Measurements from ENCODE around the gene AOC1. TPM values are rescaled to one million over a fixed set of nuclear protein-coding genes. Genes with fewer than 3 reads are reported as not detected.

AOC1 gene
- total RNA-seq, 2 experiments from 2014 or later = not detected

GRCh38 chr7:150876817-150877526, 24.7 kb downstream of the AOC1 start:
- ChIA-PET POLR2A (interaction anchor here (0.6 to 1.2 kb wide), 3 partner anchors 31 to 435 kb away, joined by 3 to 4 read pairs (median 4); no protein-coding TSS in a partner anchor), CTCF (interaction anchor here (0.6 to 1.0 kb wide), 4 partner anchors 10 to 430 kb away, joined by 3 to 5 read pairs (median 3); partner anchors contain the start of gene GIMAP1)
- Mint-ChIP-seq H3K4me3 (no peak overlapping the region), H3K36me3 (ENCODE audit: low read depth) (no peaks in the 10 kb centered on the region), H3K4me1 (ENCODE audit: low read depth) (peaks cover 24% of the 10 kb centered on the region), H3K27ac (no peak overlapping the region), H3K27me3 (peaks cover under 1% of the 10 kb centered on the region), H3K9me3 (peaks cover 7% of the 10 kb centered on the region)
- ATAC-seq (ENCODE audit: poor library complexity) (peak; percentile 74), DNase-seq (peak; percentile 27 to 81 (median 42))
- Histone ChIP-seq H3K27me3 (ENCODE audit: control insufficient read depth in 1 of 2, insufficient read depth in 2 of 2, low read length in 2 of 2) (no peaks in the 10 kb centered on the region), H3K36me3 (ENCODE audit: insufficient read depth, low read length) (no peaks in the 10 kb centered on the region), H3K4me1 (ENCODE audit: insufficient read depth, low read length) (peaks cover 15% of the 10 kb centered on the region), H3K27ac (ENCODE audit: low read depth in 1 of 2, low read length in 2 of 2) (no peak overlapping the region), H3K9me3 (ENCODE audit: control insufficient read depth in 1 of 2, insufficient read depth in 1 of 2, low read length in 2 of 2) (peaks cover 8 to 25% of the 10 kb centered on the region in 2 experiments), H3K4me3 (ENCODE audit: low read length) (no peak overlapping the region)
- TF ChIP-seq, protein P1, sequence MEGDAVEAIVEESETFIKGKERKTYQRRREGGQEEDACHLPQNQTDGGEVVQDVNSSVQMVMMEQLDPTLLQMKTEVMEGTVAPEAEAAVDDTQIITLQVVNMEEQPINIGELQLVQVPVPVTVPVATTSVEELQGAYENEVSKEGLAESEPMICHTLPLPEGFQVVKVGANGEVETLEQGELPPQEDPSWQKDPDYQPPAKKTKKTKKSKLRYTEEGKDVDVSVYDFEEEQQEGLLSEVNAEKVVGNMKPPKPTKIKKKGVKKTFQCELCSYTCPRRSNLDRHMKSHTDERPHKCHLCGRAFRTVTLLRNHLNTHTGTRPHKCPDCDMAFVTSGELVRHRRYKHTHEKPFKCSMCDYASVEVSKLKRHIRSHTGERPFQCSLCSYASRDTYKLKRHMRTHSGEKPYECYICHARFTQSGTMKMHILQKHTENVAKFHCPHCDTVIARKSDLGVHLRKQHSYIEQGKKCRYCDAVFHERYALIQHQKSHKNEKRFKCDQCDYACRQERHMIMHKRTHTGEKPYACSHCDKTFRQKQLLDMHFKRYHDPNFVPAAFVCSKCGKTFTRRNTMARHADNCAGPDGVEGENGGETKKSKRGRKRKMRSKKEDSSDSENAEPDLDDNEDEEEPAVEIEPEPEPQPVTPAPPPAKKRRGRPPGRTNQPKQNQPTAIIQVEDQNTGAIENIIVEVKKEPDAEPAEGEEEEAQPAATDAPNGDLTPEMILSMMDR (IDR thresholded peaks at IDR 0.05) = peak; percentile 42
- intact Hi-C loops (cut with DNase I, micrococcal nuclease) = loop anchor here in 1 of 2 experiments (5.0 to 10.0 kb wide), 3 partner anchors 100 to 590 kb away; no protein-coding TSS in a partner anchor

GRCh38 chr7:150877536-150877935, 25.2 kb downstream of the AOC1 start:
- Histone ChIP-seq H3K4me1 (ENCODE audit: insufficient read depth, low read length) (peaks cover 15% of the 10 kb centered on the region), H3K9me3 (ENCODE audit: control insufficient read depth in 1 of 2, insufficient read depth in 1 of 2, low read length in 2 of 2) (peaks cover 8 to 31% of the 10 kb centered on the region in 2 experiments), H3K27me3 (ENCODE audit: control insufficient read depth in 1 of 2, insufficient read depth in 2 of 2, low read length in 2 of 2) (no peaks in the 10 kb centered on the region), H3K36me3 (ENCODE audit: insufficient read depth, low read length) (no peaks in the 10 kb centered on the region), H3K27ac (ENCODE audit: low read depth in 1 of 2, low read length in 2 of 2) (no peak overlapping the region), H3K4me3 (ENCODE audit: low read length) (no peak overlapping the region)
- DNase-seq (no peak), ATAC-seq (ENCODE audit: poor library complexity) (no peak)
- POLR2A ChIA-PET = no interaction called here
- Mint-ChIP-seq H3K4me3 (no peak overlapping the region), H3K36me3 (ENCODE audit: low read depth) (peaks cover 3% of the 10 kb centered on the region), H3K4me1 (ENCODE audit: low read depth) (peaks cover 24% of the 10 kb centered on the region), H3K27ac (peak overlapping the region; percentile 52), H3K27me3 (peaks cover 4% of the 10 kb centered on the region), H3K9me3 (peaks cover 12% of the 10 kb centered on the region)
- TF ChIP-seq, protein P1 (IDR thresholded peaks at IDR 0.05) = no peak
- intact Hi-C loops (cut with DNase I, micrococcal nuclease) = loop anchor here in 1 of 2 experiments (5.0 to 10.0 kb wide), 3 partner anchors 100 to 590 kb away; no protein-coding TSS in a partner anchor
- CTCF ChIA-PET = interaction anchor here (0.6 to 1.0 kb wide), 2 partner anchors 161 to 163 kb away, joined by 3 to 5 read pairs; partner anchors contain the start of gene GIMAP1

GRCh38 chr7:150879345-150879744, 27.0 kb downstream of the AOC1 start:
- H3K27me3 ChIP-seq (ENCODE audit: control insufficient read depth in 1 of 2, insufficient read depth in 2 of 2, low read length in 2 of 2) = no peaks in the 10 kb centered on the region
- TF ChIP-seq, protein P1 (IDR thresholded peaks at IDR 0.05) = no peak
- ATAC-seq (ENCODE audit: poor library complexity) (no peak), DNase-seq (no peak)
- CTCF ChIA-PET = no interaction called here
- peaks cover 24% of the 10 kb centered on the region for H3K4me1 Mint-ChIP-seq (ENCODE audit: low read depth)
- H3K4me3 ChIP-seq (ENCODE audit: low read length) = no peak overlapping the region
- peaks cover 17% of the 10 kb centered on the region for H3K9me3 Mint-ChIP-seq
- H3K9me3 ChIP-seq (ENCODE audit: control insufficient read depth in 1 of 2, insufficient read depth in 1 of 2, low read length in 2 of 2) = peaks cover 8 to 38% of the 10 kb centered on the region in 2 experiments
- no peak overlapping the region for H3K27ac ChIP-seq (ENCODE audit: low read depth in 1 of 2, low read length in 2 of 2)
- no peak overlapping the region for H3K27ac Mint-ChIP-seq
- POLR2A ChIA-PET = no interaction called here
- peaks cover 4% of the 10 kb centered on the region for H3K27me3 Mint-ChIP-seq
- peaks cover 8% of the 10 kb centered on the region for H3K36me3 Mint-ChIP-seq (ENCODE audit: low read depth)
- intact Hi-C loops (cut with DNase I, micrococcal nuclease) = loop anchor here in 1 of 2 experiments (5.0 to 10.0 kb wide), 3 partner anchors 102 to 592 kb away; no protein-coding TSS in a partner anchor
- no peaks in the 10 kb centered on the region for H3K36me3 ChIP-seq (ENCODE audit: insufficient read depth, low read length)
- no peak overlapping the region for H3K4me3 Mint-ChIP-seq
- H3K4me1 ChIP-seq (ENCODE audit: insufficient read depth, low read length) = peaks cover 15% of the 10 kb centered on the region
